Smooth muscle cell (in vitro differentiated cells): ENCODE measurements around the gene SMTNL1. TPM values are rescaled to one million over a fixed set of nuclear protein-coding genes. Genes with fewer than 3 reads are reported as not detected.

Source experiments
- DNase-seq: peaks from one replicate; lab custom pipeline; 2025; ENCODE audit not compliant: unreplicated experiment; lab: John Stamatoyannopoulos, UW
- H2AFZ ChIP-seq: fragments of 200-600 bp; sonication (generic); 2 replicates; pipeline ENCODE4 v1.6.0; 2016; ENCODE audit warnings: antibody characterized with exemption, low read depth, mild to moderate bottlenecking
- H3F3A ChIP-seq: fragments of 200-600 bp; sonication (generic); 2 replicates; pipeline ENCODE4 v1.6.0; 2017; ENCODE audit warnings: antibody characterized with exemption, low read depth
- H3K27ac ChIP-seq: fragments of 200-600 bp; sonication (generic); 2 replicates; pipeline ENCODE4 v1.5.1; 2016; ENCODE audit warnings: low read depth, mild to moderate bottlenecking
- H3K27me3 ChIP-seq: fragments of 200-600 bp; sonication (generic); 2 replicates; pipeline ENCODE4 v1.6.1; 2016; ENCODE audit warnings: low read depth, mild to moderate bottlenecking
- H3K36me3 ChIP-seq: fragments of 200-600 bp; sonication (generic); 2 replicates; pipeline ENCODE4 v1.5.1; 2016; ENCODE audit warnings: low read depth
- H3K4me1 ChIP-seq: fragments of 200-600 bp; sonication (generic); 2 replicates; pipeline ENCODE4 v1.5.1; 2016; ENCODE audit warnings: low read depth
- H3K4me2 ChIP-seq: fragments of 200-600 bp; sonication (generic); 2 replicates; pipeline ENCODE4 v1.6.0; 2016; ENCODE audit warnings: mild to moderate bottlenecking
- H3K4me3 ChIP-seq: fragments of 200-600 bp; sonication (generic); 2 replicates; pipeline ENCODE4 v1.5.1; 2016; ENCODE audit warnings: mild to moderate bottlenecking
- H3K79me2 ChIP-seq: fragments of 200-600 bp; sonication (generic); 2 replicates; pipeline ENCODE4 v1.6.0; 2016; ENCODE audit warnings: low read depth, mild to moderate bottlenecking
- H3K9ac ChIP-seq: fragments of 200-600 bp; sonication (generic); 2 replicates; pipeline ENCODE4 v1.6.0; 2016; ENCODE audit warnings: low read depth
- H3K9me3 ChIP-seq: fragments of 200-600 bp; sonication (generic); replicated peaks from 2 replicates; pipeline ENCODE4 v1.5.1; 2016; ENCODE audit warnings: low read depth
- H4K20me1 ChIP-seq: fragments of 200-600 bp; sonication (generic); 2 replicates; pipeline ENCODE4 v1.6.0; 2016; ENCODE audit warnings: low read depth
- CTCF ChIP-seq: fragments of 200-600 bp; sonication (generic); IDR thresholded peaks from 2 replicates; pipeline ENCODE4 v1.5.1; 2017; ENCODE audit warnings: borderline replicate concordance, mild to moderate bottlenecking, antibody characterized with exemption; ENCODE audit not compliant: insufficient read depth, poor library complexity, severe bottlenecking
- WGBS: methylation state at CpG from one replicate; pipeline ENCODE4 v1.1.7; 2016; ENCODE audit warnings: low lambda C conversion rate; 5-methylcytosine and 5-hydroxymethylcytosine counted together
- polyA plus RNA-seq: library from polyadenylated mRNA; unstranded; fragments of >200 nt; fragmentation: Nextera tagmentation; extraction: Ambion mirVana; gene quantifications from 2 replicates; pipeline ENCODE4 v1.2.1, GENCODE V29; 2016
- total RNA-seq: library from RNA; depleted of rRNA; stranded (reverse); fragments of >200 nt; gene quantifications from 2 replicates; pipeline ENCODE4 v1.2.3, GENCODE V29; 2014

The SMTNL1 gene
- total and polyA plus RNA-seq, 2 experiments from 2014 or later, result not detected

GRCh38 chr11:57546451-57546850, 9.1 kb downstream of the SMTNL1 start:
- no peaks in the 10 kb centered on the region for H3K79me2 ChIP-seq
- 99% methylated on average over 7 of the region's 7 CpGs for WGBS
- H3K27ac ChIP-seq, result no peak overlapping the region
- no peaks in the 10 kb centered on the region for H4K20me1 ChIP-seq
- no peak overlapping the region for H3K4me2 ChIP-seq
- H3K36me3 ChIP-seq, result no peaks in the 10 kb centered on the region
- H3K27me3 ChIP-seq, result no peaks in the 10 kb centered on the region
- H3K9me3 ChIP-seq, result no peaks in the 10 kb centered on the region
- no peaks in the 10 kb centered on the region for H3K4me1 ChIP-seq
- no peak overlapping the region for H3K4me3 ChIP-seq
- H3K9ac ChIP-seq, result no peak overlapping the region
- H2AFZ ChIP-seq, result no peak overlapping the region
- DNase-seq, result no peak
- H3F3A ChIP-seq, result no peaks in the 10 kb centered on the region
- TF ChIP-seq CTCF, result no peak

- no peaks in the 10 kb centered on the region for H3K36me3 ChIP-seq
- no peaks in the 10 kb centered on the region for H3K4me1 ChIP-seq
- H3K27me3 ChIP-seq, result no peaks in the 10 kb centered on the region
- no peak overlapping the region for H3K4me2 ChIP-seq
- TF ChIP-seq CTCF, result no peak
- H2AFZ ChIP-seq, result no peak overlapping the region
- no peaks in the 10 kb centered on the region for H3F3A ChIP-seq
- no peaks in the 10 kb centered on the region for H3K9me3 ChIP-seq
- H3K79me2 ChIP-seq, result no peaks in the 10 kb centered on the region
- no peak for DNase-seq
- no peak overlapping the region for H3K27ac ChIP-seq
- H3K9ac ChIP-seq, result no peak overlapping the region
- H3K4me3 ChIP-seq, result no peak overlapping the region
- WGBS, result 64% methylated on average over 5 of the region's 5 CpGs
- no peaks in the 10 kb centered on the region for H4K20me1 ChIP-seq
These were observed 9.6 kb downstream of the SMTNL1 start for GRCh38 chr11:57546869-57547475.

DNA sequence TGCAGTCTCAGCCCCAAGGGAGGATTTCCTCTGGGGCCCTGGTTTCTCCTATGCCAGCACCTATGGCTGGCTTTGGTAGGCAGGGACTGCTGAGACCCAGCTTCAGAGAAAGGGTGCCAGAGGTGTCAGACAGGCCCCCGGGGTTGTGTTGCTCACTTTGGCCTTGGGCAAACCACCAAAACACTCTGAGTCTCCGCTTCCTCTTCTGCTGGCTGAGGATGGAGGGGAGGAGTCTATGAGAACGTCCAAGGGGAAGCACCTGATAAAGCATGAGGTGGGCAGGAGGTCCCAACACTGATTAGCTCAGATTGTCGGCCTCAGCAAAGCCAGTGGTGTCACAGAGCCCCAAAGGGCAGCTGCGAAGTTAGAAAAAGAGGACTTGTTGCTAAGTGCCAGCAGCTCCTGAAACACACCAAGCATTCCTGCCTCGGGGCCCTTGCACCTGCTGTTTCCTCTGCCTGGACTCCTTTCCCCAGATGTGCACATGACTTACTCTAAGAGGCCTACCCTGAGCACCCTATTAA, 10.5 kb downstream of the SMTNL1 start:
- no peak overlapping the region for H3K4me2 ChIP-seq
- H3K9me3 ChIP-seq, result no peaks in the 10 kb centered on the region
- H3K79me2 ChIP-seq, result no peaks in the 10 kb centered on the region
- no peak for TF ChIP-seq CTCF
- no peaks in the 10 kb centered on the region for H3F3A ChIP-seq
- H3K27ac ChIP-seq, result no peak overlapping the region
- no peak overlapping the region for H3K9ac ChIP-seq
- no peak overlapping the region for H3K4me3 ChIP-seq
- DNase-seq, result no peak
- H3K4me1 ChIP-seq, result no peaks in the 10 kb centered on the region
- no peak overlapping the region for H2AFZ ChIP-seq
- H3K36me3 ChIP-seq, result no peaks in the 10 kb centered on the region
- H4K20me1 ChIP-seq, result no peaks in the 10 kb centered on the region
- no peaks in the 10 kb centered on the region for H3K27me3 ChIP-seq
- WGBS, result 84% methylated on average over 6 of the region's 6 CpGs

DNA sequence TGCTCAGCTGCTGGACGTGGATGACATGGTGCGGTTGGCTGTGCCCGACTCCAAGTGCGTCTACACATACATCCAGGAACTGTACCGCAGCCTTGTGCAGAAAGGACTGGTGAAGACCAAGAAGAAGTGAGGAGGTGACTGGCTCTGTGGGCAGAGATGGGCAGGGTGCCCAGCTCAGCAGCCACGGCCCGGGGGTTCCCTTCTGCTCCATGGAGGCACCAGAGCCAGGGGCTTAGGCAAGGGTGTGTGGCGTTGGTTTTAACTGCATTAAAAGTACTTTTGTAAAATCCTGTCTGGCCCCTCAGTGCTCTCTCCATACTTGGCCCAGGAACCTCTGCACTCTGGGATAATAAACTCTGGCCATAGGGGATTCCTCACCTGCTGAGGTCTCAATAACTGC, 12.6 kb downstream of the SMTNL1 start:
- Histone ChIP-seq H3K4me3 (no peak overlapping the region), H3F3A (no peaks in the 10 kb centered on the region), H3K4me1 (no peaks in the 10 kb centered on the region), H3K27ac (no peak overlapping the region), H3K9me3 (no peaks in the 10 kb centered on the region), H3K27me3 (no peaks in the 10 kb centered on the region), H2AFZ (no peak overlapping the region), H4K20me1 (no peaks in the 10 kb centered on the region), H3K9ac (no peak overlapping the region), H3K4me2 (no peak overlapping the region), H3K79me2 (no peaks in the 10 kb centered on the region), H3K36me3 (no peaks in the 10 kb centered on the region)
- no peak for TF ChIP-seq CTCF
- WGBS, result 89% methylated on average over 8 of the region's 8 CpGs
- DNase-seq, result no peak
